HG03196 (cell line): ENCODE results near the gene PDZK1IP1.
"Not testable (repeated sequence)": the region's sequence is repeated elsewhere in the genome, so short reads cannot be mapped to it uniquely, and the experiment has no call there.

Experiments
- ATAC-seq: cut with Tn5 transposase; IDR thresholded peaks from one replicate; pipeline ENCODE4 v1.9.1; 2021; ENCODE audit not compliant: unreplicated experiment

PDZK1IP1 gene

DNA sequence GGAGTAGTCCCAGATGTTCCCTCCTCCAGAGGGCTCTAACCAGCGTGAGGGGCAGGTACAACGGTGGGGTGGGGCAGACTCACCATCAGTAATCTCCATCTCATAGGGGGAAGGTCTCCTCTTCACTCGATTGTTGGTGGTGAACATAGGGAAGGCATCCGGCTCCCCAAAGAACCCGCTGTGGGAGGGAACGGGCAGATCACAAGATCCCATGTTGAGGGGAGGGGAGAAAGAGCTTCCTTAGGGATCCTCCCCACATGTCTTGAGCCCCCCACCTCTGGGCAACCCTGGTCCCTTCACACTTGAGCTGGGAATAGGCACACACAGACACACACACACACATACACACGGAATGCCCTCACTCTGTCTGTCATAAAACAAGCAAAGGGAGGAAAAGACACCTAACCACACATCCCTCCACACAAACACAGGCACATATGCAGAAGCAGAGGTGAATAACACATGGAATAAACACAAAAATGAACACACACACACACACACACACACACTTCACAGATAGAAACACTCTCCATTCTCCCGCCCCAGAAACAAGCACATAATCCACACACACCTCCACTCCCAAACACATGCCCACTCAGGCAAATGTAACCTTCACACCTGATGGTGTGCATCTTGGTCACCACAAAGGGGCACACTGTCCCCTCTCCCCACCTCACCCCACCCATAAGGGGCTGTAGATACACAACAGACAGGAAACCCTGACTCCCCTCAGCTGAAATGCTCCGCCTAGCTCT, 34.3 kb upstream of the PDZK1IP1 start:
- no peak for ATAC-seq

GRCh38 chr1:47223174-47223920, 33.5 kb upstream of the PDZK1IP1 start:
- no peak for ATAC-seq

- no peak for ATAC-seq
Observed at GRCh38 chr1:47222476-47222875, 32.6 kb upstream of the PDZK1IP1 start.

DNA sequence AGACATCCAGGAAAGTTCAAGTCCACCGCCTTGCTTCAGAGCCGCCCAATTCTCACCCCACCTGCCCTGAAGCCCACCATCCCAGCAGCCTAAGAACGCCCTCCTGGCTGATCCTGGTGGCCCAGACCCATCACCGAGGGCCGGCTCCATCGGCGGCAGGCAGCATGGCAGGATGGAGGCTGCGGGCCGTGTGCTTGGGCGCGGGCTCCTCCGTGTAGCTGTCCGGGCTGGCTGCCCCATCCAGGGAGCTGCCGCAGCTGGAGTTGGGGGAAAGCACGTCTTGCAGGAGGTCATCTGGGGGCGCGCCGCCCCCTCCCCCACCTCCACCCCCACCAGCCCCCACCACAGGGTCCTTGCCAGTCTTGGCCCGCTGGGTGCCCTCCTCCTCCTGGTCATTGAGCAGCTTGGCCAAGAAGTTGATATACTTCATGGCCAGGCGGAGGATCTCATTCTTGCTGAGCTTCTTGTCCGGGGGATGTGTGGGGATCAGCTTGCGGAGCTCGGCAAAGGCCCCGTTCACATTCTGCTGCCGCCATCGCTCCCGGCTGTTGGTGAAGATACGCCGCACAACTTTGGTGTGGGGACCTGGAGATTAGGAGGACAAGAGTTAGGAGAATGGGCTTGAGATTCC, 29.9 kb upstream of the PDZK1IP1 start:
- ATAC-seq: no peak

- ATAC-seq: no peak
Observed at GRCh38 chr1:47219001-47219400, 29.2 kb upstream of the PDZK1IP1 start.

DNA sequence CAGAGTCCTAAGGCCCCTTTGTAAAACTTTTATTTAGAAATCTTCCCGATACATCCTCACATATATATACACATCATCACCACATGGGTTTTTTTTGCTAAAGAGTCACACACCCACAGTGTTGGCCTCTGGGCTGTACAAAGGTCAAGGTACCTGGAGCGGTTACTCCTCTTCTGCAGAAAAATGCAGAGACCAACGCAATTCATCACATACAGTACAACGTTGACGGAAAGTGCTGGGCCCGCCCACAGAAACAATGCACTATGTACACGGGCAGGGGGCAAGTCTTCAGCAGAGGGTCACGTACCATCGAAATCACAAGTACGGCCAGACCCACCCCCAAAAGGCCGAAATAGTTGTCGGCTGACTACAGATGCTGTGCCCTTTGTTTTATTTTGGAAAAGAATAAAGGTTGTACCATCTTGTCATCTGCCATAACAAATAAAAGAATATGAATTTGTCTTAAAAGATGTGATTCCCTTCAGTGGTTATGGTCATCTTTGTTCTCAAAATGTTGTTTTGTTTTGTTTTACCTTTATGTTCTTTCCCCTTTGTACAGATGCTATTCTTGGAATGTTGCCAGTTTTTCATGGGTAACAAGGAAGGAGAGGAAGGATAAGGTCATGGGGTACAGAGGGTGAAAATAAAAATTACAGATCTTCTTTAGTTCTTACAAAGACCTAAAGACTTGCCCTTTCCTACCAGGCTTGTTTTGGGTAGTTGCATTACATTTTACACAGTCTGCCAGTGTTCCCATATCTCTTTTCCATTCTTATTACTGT, 26.6 kb upstream of the PDZK1IP1 start:
- ATAC-seq: no peak

DNA sequence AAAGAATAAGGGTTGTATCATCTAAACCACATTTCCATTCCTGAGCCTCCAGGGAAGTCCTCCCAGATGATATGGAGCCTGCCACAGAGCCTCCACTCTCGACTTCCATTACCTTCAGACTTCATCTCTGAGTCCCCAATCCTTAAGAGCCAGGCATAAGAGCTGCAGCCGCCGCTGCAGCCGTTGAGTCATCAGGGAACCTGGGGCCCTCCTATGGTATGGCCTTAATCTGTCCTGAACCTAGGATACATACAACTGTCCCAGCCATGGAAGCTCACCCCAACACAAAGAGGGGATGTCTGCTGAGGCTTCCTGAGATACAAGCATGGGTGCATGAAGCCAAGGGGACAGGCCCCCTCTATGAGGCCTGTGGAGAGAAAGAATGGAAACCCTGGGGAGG, 25.9 kb upstream of the PDZK1IP1 start:
- ATAC-seq: no peak

- no peak for ATAC-seq
Observed at GRCh38 chr1:47214549-47214948, 24.7 kb upstream of the PDZK1IP1 start.

DNA sequence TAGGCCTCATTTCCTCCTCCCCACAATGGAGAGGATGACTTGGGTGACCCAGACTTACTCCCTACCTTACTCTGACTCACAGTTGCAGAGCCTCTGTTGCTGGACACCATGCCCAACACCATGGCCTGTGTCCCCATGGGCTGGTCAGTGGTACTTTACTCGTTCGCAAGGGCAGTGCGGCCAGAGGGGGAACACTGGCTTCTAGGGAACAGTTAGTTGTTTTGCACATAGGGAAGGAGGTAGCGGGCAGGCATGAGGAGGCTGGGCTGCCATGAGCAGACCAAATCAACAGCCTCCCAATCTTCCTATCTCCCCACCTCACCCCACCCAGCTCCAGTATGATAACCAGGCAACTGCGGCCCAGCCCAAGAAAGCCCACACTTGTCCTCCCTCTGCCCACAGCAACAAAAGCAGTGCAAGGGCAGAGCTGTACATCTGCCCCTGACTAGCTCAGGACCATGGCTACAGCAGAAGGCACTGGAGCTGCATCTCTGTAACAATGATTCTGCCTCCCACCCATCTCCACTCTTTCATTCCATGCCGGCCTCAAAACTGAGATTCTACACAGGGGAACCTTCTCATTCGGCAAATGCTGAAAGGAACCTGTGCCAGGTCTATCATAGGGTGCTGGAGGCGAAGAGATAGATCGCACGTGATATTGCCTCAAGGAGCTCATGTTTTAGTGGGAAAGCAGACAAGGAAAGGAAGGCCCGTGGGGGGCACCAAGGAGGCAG, 23.6 kb upstream of the PDZK1IP1 start:
- ATAC-seq: no peak

GRCh38 chr1:47212636-47213229, 22.9 kb upstream of the PDZK1IP1 start:
- no peak for ATAC-seq

GRCh38 chr1:47211796-47212269, 22.0 kb upstream of the PDZK1IP1 start:
- no peak for ATAC-seq

DNA sequence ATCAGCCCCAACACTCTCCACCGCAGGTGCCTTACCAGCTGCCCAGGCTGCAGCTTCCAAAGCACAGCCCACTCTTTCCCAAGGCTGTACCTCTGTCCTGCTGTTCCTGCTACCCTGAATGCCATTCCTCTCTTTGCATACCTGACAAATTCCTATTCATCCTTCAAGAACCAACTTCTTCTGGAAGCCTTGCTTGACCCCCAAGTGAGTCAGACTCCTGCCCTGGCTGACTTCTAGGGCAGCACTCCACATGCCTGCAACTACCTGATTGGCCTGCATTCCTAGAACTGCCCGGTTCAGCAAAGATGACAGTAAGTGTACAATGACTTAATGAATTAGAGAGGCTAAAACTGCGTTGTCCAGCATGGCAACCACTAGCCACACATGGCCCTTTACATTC, 20.8 kb upstream of the PDZK1IP1 start:
- no peak for ATAC-seq

DNA sequence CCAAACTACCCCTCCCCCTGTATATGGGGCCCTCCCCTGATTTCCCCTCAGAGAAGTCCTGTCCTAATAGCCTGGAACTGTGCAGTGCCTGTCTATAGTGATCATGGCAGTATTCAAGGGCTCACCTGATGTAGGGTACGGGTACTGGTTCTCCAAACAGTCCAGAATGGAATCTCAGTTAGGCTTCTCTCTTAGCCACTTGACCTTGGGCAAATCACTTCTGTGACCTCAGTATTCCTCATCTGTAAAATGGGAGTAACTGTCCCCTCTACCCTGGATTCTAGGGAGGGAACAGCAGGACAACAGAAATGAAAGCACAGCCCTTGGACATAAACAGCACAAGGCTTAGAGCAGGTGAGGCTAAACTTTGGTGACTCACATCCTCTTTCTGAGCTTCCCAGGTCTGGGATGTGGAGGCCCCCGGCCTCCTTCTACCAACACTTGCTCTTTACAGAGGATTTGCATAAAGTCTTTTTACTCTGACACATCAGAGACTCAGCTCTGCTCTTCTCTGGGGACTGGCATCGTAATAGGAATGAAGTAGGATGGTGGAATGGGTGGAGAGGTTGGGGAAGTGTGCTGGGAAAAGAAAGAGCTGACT, 20.0 kb upstream of the PDZK1IP1 start:
- ATAC-seq: no peak

- ATAC-seq: no peak
Observed at GRCh38 chr1:47209091-47209490, 19.3 kb upstream of the PDZK1IP1 start.

DNA sequence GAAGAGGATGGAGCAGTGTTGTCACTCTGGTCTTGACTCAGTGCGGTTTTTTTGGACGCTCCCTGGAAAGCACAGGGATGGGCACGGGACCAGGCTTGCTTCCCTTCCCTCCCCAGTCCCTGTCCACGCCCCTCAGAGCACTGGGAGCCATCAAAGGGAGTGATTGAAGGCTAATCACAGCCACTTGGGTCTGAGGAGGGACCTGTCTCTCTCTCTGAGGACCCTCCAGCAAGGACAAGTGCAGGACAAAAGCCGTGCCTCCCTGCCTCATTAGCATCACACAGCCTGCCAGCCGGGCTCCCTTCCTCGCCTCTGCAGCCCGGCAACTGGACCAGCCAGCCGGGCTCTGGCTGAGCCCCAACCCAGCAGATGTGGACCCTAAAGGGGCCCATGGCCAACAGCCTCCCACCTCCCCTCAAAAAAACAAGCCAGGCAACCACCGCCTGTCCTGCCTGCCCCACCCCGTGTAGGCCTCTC, 18.6 kb upstream of the PDZK1IP1 start:
- no peak for ATAC-seq

DNA sequence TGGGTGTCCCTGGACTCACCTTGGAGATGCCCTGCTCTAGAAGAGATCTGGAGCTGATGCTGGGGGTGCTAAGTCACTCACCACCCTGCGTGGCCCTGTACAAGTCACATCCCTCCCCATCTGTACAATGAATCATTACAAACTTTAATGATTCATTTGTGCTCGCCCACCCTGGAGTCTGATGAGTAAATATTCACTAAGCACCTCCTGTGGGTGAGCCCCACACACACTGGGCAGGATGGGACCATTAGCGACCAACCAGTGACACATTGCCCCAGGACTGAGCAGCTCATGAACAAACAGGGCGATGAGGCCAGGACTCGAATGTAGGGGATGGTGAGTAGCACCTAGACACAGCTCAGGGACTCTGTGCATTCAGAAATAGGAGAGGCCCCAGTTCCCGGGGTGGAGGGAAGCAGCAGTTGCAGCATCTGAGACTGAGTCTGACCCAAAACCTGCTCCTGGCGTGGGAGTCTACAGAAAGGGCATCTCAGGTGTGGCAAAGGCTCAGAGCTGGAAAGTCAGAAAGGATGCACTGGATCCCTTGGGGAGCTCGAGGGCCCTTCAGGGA, 18.1 kb upstream of the PDZK1IP1 start:
- no peak for ATAC-seq

- no peak for ATAC-seq
Observed at GRCh38 chr1:47205918-47206317, 16.1 kb upstream of the PDZK1IP1 start.

DNA sequence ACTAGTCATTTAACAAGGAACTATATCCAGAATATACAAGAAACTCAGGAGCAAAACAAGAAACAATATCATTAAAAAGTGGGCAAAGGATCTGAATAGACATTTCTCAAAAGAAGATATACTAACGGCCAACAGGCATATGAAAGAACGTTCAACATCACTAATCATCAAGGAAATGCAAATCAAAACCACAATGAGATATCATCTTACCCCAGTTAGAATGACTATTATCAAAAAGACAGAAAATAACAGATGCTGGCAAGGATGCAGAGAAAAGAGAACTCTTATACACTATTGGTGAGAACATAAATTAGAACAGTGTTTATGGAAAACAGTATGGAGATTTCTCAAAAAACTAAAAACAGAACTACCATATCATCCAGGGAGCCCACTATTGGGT, 13.7 kb upstream of the PDZK1IP1 start:
- ATAC-seq: not testable (repeated sequence)

DNA sequence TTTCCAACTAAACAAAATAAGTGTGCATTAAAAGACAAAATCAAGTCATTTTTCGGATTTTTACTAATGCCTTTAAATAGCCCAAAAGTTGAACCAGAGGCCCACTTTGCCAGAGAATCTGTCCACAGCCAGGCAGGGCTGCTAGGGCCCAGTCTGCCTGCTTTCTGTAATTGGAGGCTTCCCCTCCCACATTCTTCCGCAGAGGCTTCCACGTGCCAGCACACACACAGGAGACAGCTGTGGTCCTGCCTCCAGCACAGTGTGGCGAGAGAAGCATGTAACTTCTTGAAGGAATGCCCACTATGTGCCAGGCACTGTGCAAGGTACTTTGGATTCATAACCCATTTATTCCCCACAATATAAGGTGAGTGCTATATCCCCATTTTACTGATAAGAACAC, 11.3 kb upstream of the PDZK1IP1 start:
- ATAC-seq: no peak
